NCI-H2107 treated with DMSO at 0.1 percent for 48 hours (cell line): Measurements from ENCODE around the gene PIGC.
A peak's percentile ranks its signal among the peaks of the same experiment; 100 is the strongest.
"Not testable (repeated sequence)": the region's sequence is repeated elsewhere in the genome, so short reads cannot be mapped to it uniquely, and the experiment has no call there.

Experiments
- DNase-seq: peaks from one replicate; lab custom pipeline; 2025; ENCODE audit not compliant: unreplicated experiment; lab: John Stamatoyannopoulos, UW

Gene PIGC

GRCh38 chr1:172466795-172467407 is 23.0 kb upstream of the PIGC start:
- DNase-seq = no peak

GRCh38 chr1:172465617-172466016 is 21.7 kb upstream of the PIGC start:
- no peak for DNase-seq

- no peak for DNase-seq
Measured at GRCh38 chr1:172460887-172461315, 17.0 kb upstream of the PIGC start.

- DNase-seq = no peak
Measured at GRCh38 chr1:172460177-172460576, 16.3 kb upstream of the PIGC start.

- DNase-seq = no peak
Measured at GRCh38 chr1:172457479-172458130, 13.7 kb upstream of the PIGC start.

- DNase-seq = no peak
Measured at GRCh38 chr1:172456344-172456769, 12.5 kb upstream of the PIGC start.

- DNase-seq = no peak
Measured at GRCh38 chr1:172455451-172455850, 11.6 kb upstream of the PIGC start.

- DNase-seq = no peak
Measured at GRCh38 chr1:172453607-172454006, 9.7 kb upstream of the PIGC start.

GRCh38 chr1:172453153-172453545 is 9.3 kb upstream of the PIGC start:
- DNase-seq = no peak

- DNase-seq = no peak
Measured at GRCh38 chr1:172452536-172453152, 8.8 kb upstream of the PIGC start.

GRCh38 chr1:172451002-172451443 is 7.2 kb upstream of the PIGC start:
- DNase-seq = peak; percentile 14

GRCh38 chr1:172450524-172450885 is 6.6 kb upstream of the PIGC start:
- peak; percentile 54 for DNase-seq

GRCh38 chr1:172449585-172450523 is 6.0 kb upstream of the PIGC start:
- peak; percentile 67 for DNase-seq

- no peak for DNase-seq
Measured at GRCh38 chr1:172448995-172449584, 5.2 kb upstream of the PIGC start.

GRCh38 chr1:172447641-172448040 is 3.8 kb upstream of the PIGC start:
- no peak for DNase-seq

GRCh38 chr1:172446547-172446946 is 2.7 kb upstream of the PIGC start:
- no peak for DNase-seq

- DNase-seq = no peak
Measured at GRCh38 chr1:172442843-172443565, 865 bp downstream of the PIGC start.

- no peak for DNase-seq
Measured at GRCh38 chr1:172442404-172442803, 1.5 kb downstream of the PIGC start.

- not testable (repeated sequence) for DNase-seq
Measured at GRCh38 chr1:172437183-172437582, 6.7 kb downstream of the PIGC start.

GRCh38 chr1:172431721-172432192 is 12.1 kb downstream of the PIGC start:
- DNase-seq = no peak
